Vein endothelial cell (primary cell): ENCODE measurements around the gene LRG1. TPM values are rescaled to one million over a fixed set of nuclear protein-coding genes. Genes with fewer than 3 reads are reported as not detected.

Experiments
- total RNA-seq: library from RNA; depleted of rRNA; stranded (reverse); fragments of >200 nt; gene quantifications from 2 replicates; pipeline ENCODE4 v1.2.3, GENCODE V29; 2012

Gene LRG1, protein sequence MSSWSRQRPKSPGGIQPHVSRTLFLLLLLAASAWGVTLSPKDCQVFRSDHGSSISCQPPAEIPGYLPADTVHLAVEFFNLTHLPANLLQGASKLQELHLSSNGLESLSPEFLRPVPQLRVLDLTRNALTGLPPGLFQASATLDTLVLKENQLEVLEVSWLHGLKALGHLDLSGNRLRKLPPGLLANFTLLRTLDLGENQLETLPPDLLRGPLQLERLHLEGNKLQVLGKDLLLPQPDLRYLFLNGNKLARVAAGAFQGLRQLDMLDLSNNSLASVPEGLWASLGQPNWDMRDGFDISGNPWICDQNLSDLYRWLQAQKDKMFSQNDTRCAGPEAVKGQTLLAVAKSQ
- 0.65 and 0.86 TPM in 2 replicates for total RNA-seq

DNA sequence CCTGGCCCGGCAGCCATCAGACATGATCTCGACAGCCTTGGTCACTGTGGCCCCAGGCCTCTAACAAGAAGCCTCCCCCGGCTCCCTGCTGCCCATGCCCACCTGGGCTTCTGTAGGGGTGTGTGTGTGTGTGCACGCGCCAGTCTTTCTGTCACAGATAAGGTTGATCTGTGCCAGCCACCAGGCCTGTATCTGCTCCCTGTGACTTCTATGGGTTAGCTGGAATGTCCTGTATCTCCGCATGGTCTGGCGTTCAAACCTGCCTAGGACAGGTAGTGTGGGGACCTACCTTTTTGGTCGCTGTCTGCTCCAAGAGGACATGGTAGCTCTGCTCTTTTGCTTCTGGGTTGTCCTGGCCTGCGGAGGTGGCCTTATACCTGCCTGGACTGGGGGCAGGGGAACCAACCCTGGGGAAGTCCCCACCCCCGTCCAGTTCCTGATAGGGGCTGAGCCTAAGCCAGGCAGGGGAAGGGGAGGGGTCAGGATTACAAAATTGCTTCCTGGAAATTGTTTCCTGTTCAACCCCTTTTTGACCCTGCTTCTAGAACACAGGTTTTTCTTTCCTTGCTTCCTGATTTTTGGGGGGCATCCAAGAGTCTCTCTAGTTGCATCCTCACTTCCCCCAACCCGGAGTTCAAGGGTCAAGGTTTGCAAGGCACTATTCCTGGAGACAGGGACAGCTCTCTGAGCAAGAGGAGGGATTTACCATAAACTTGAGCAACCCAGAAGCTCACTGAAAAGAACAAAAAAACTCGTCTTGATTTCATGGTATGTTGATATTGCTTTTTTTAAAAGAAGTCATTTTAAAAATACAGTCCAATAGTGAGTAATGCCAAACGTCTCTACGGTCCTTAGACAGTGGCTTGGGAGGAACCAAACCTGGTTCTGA, at the start of gene LRG1:
TSS of gene LRG1 (minus strand) at position 344 of the 889 bp plus-strand sequence. CDS start at position 321, 23 bp downstream.

DNA sequence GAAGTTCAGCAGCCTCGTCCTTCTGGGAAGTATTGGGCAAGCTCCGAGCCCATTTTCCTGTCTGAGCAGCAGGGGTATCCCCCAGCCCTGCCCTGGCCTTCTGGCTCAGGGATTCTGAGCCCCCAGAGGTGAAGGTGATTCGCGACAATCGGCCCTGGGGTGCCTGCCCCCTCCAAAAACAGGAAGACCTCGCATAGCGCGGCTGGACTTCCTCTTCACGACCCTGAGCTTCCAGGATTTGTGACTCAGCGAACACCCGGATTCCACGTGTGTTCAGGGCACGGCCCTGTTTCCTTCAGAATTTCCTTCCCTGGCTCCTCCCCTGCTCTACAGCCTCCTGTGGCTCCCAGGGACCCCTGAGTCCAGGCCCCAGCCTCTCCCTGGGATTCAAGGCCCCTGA, 19.7 kb upstream of the LRG1 start, which contains the start of gene SEMA6B:
TSS of gene SEMA6B (minus strand) at position 116 of the 400 bp plus-strand sequence. CDS start 1,227 bp downstream, outside the sequence.

DNA sequence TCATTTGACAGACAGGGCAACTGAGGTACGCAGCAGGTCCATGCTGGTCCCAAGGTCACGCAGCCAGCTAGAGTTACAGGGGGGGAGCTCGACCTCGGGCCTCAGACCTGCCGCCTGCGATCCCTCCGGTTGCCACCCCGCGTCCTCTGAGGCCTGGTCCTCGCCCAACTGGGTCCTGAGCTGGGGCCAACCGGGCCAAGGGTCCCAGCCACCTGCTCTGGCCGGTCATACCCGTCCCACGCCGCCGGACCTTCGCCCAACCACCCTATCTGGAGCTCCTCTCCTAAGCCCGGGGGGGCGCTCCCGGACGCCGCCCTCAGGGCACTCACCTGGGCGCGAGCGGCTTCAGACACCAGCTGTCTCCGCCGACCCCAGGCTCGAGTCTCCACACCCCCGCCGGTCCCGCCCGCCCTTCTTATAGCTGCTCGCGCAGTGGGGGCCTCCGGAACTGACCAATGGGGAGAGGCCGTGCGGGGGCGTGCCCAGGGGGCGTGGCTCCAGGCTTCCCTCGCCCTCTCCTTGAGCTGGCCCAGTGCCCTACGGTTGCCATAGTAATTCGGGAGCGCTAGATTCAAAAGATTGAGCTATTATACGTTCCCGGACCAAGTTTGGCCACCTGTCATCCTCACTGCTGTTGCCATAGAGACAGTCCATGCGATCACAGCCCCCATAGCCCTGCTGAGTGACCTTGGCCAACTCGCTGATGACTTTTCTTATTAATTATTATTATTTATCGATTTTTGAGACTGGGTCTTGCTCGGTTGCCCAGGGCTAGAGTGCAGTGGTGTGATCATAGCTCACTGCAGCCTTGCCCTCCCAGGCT, 4.8 kb downstream of the LRG1 start, which contains the start of gene PLIN5:
TSS of gene PLIN5 (minus strand) at position 389 of the 823 bp plus-strand sequence. CDS start 1,150 bp downstream, outside the sequence.

DNA sequence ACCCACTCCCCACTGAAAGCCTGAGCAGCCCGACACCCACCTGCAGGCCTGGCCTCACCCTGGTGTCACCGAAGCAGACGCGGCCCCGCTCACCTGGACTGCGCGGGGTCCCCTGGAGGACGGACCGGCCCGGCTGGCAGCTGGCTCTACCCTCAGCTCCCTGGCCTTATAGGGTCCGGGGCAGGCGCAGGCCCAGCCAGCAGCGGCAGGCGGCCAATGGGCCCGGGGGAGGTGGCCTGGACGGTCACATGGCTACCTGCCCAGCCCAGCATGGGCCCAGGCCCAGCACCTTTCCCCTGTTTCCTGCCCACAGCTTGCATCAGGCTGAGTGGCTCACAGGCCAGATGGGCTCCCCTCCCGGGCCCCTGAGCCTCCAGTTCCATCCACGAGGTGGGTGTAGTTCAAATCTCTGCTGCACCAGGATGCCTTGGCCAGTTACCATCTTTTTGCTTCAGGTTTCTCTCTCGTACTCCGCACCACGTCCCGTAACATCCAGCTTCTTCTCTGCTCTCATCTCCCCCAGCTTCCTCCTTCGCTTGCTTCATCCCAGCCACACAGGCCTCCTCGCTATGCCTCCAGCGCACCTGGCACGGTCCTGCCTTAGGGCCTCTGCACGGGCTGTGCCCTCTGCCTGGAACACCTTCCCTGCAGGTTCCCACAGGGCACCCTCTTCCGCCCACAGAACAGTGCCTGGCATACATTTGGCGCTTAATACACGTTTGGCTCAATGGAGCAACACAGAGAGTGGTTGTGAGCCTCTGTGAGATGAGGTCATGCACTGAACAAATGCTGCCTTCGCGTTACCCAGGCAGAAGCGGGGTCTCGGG, 21.3 kb downstream of the LRG1 start, which contains the start of gene PLIN4:
TSS of gene PLIN4 (minus strand) at position 142 of the 827 bp plus-strand sequence. CDS start 214 bp downstream, outside the sequence.

Other genes starting within 250 kb of the LRG1 start
- not detected in 2 replicates for gene TMIGD2, start 237.6 kb downstream of the LRG1 start, total RNA-seq
- gene FSD1, start 235.4 kb downstream of the LRG1 start, total RNA-seq, result 13.1 and 18.3 TPM in 2 replicates
- gene STAP2, start 201.2 kb downstream of the LRG1 start, total RNA-seq, result 18.5 and 37.6 TPM in 2 replicates
- 6.3 and 8.8 TPM in 2 replicates for gene MPND, start 196.5 kb downstream of the LRG1 start, total RNA-seq
- 157 and 199 TPM in 2 replicates for gene SH3GL1, start 139.5 kb downstream of the LRG1 start, total RNA-seq
- gene CHAF1A, start 137.4 kb downstream of the LRG1 start, total RNA-seq, result 13.1 and 16.5 TPM in 2 replicates
- 83.8 and 109 TPM in 2 replicates for gene UBXN6, start 82.2 kb downstream of the LRG1 start, total RNA-seq
- 72.2 and 77.4 TPM in 2 replicates for gene HDGFL2, start 67.7 kb downstream of the LRG1 start, total RNA-seq
- gene PLIN4, start 21.6 kb downstream of the LRG1 start, total RNA-seq, result under 0.01 TPM in 2 replicates
- gene PLIN5, start 4.8 kb downstream of the LRG1 start, total RNA-seq, result 0.33 and 0.48 TPM in 2 replicates
- gene SEMA6B, start 19.6 kb upstream of the LRG1 start, total RNA-seq, result 236 and 245 TPM in 2 replicates
- 59.4 and 59.8 TPM in 2 replicates for gene TNFAIP8L1, start 99.5 kb upstream of the LRG1 start, total RNA-seq
- gene MYDGF, start 130.3 kb upstream of the LRG1 start, total RNA-seq, result 165 and 194 TPM in 2 replicates
- gene DPP9, start 183.8 kb upstream of the LRG1 start, total RNA-seq, result 52.9 and 68.2 TPM in 2 replicates